ENCODE data around the gene PIEZO1. TPM values are rescaled to one million over a fixed set of nuclear protein-coding genes. Genes with fewer than 3 reads are reported as not detected.

PIEZO1 gene
- total and polyA plus RNA-seq, 7 donors = 18.0 to 242 (median 126) TPM

DNA sequence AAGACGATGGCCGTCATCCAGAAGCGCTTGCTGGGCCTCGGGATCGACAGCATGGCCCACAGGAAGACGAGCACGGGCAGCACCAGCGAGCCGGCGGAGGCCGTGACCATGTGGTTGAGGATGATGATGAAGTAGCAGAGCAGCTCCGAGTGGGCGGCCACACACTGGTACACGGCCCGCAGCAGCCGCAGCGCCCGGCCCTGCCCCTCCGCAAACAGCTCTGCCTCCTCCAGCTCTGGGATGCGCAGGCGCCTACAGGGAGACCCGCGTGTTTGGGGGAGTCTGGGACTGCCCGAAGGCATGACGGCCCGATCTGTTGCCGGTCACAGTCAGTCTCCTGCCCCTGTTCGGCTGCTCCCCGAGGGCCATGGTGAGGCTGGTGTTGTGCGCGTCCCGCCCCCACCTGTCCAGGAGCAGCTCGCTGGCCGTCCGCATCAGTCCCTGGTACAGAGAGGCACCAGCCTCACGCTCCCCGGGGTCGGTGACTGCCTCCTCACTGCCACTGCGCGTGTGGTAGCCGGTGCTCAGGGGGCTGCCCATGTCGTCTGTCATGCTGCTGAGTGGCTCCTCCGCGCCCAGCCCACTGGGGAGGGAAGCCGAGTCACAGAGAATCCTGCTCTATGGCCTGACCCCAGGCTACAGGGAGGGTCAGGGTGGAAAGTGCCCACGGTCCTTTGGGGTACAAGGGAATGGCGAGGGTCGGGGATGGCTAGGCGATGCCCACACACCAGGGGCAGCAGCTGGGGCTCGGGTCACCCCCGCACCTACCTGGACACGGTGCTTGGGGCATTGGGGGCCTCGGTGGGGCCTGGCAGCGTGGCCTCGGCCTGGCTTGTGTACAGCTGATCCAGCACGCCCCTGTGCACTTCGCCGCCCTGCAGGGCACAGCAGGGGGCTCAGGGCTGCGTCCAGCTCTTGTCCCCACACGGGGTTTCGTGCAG is 62.9 kb downstream of the PIEZO1 start:
- no peak overlapping the region for H3K4me3 ChIP-seq
- WGBS, 2 donors = 96% methylated on average over 61 of the region's 61 CpGs
- peaks cover 75 to 100% (median 94%) of the 10 kb centered on the region in 4 donors for H3K36me3 ChIP-seq
- no peak overlapping the region for H3K27ac ChIP-seq
- intact Hi-C loops (cut with DNase I) = no loop called here
- no peaks in the 10 kb centered on the region for H3K9me3 ChIP-seq
- no peak for DNase-seq
- TF ChIP-seq POLR2AphosphoS5 (IDR thresholded peaks at IDR 0.05) (no peak), POLR2A (IDR thresholded peaks at IDR 0.05) (no peak), EP300 (IDR thresholded peaks at IDR 0.05) (no peak)
- TF ChIP-seq, protein P1, sequence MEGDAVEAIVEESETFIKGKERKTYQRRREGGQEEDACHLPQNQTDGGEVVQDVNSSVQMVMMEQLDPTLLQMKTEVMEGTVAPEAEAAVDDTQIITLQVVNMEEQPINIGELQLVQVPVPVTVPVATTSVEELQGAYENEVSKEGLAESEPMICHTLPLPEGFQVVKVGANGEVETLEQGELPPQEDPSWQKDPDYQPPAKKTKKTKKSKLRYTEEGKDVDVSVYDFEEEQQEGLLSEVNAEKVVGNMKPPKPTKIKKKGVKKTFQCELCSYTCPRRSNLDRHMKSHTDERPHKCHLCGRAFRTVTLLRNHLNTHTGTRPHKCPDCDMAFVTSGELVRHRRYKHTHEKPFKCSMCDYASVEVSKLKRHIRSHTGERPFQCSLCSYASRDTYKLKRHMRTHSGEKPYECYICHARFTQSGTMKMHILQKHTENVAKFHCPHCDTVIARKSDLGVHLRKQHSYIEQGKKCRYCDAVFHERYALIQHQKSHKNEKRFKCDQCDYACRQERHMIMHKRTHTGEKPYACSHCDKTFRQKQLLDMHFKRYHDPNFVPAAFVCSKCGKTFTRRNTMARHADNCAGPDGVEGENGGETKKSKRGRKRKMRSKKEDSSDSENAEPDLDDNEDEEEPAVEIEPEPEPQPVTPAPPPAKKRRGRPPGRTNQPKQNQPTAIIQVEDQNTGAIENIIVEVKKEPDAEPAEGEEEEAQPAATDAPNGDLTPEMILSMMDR (IDR thresholded peaks at IDR 0.05) = no peak
- peaks cover 0 to 17% (median 10%) of the 10 kb centered on the region in 4 donors for H3K4me1 ChIP-seq
- no peaks in the 10 kb centered on the region for H3K27me3 ChIP-seq

DNA sequence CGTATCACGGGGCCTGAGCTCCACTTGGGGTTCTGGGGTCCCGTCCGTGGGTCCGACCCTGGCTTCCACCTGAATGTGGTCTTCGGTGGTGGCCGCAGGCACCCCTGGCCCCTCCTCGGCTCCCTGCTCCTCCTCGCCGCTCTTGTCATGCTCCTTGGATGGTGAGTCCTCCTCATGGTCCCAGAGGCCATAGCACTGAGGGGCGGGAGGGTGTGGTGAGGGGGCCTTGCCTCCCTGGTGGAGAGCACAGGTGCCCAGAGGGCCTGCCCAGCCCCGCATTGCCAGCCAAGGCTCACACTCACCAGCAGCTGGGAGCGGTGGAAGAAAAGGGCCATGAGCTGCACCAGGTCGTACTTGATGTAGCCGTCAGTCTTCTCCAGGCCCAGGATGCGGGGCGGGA is 63.8 kb downstream of the PIEZO1 start:
- TF ChIP-seq, protein P1 (IDR thresholded peaks at IDR 0.05) = no peak
- no peak for TF ChIP-seq POLR2A (IDR thresholded peaks at IDR 0.05)
- no peak for TF ChIP-seq POLR2AphosphoS5 (IDR thresholded peaks at IDR 0.05)
- TF ChIP-seq EP300 (IDR thresholded peaks at IDR 0.05) = no peak
- intact Hi-C loops (cut with DNase I) = no loop called here

DNA sequence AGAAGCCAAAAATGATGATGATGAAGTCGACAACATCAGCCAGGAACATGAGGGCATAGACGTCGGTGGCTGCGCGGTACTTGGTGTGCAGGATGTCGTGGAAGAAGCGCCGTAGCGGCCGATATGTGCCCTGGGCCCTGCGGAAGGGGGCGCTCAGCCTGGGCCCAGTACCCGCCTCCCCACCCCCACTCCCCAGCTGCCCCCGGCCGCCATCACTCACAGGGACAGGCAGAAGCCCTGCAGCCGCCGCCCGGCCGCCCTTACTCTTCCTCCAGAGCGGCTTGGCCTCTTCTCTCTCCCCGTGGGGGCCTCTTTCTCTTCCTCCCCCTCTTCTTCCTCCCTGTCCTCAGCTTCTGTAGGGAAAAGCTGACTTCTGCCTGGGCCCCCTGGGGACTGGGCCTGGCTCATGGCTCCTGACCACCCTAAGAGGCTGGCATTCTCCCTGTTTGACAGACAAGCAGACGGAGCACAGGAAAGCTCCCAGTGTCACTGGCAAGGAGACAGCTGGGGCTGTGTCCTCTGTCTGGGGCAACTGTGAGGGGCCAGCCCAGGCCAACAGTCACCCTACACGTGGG is 64.5 kb downstream of the PIEZO1 start:
- Histone ChIP-seq H3K27me3 (no peaks in the 10 kb centered on the region), H3K9me3 (no peaks in the 10 kb centered on the region), H3K4me3 (no peak overlapping the region), H3K36me3 (peaks cover 75 to 100% (median 94%) of the 10 kb centered on the region in 4 donors), H3K27ac (peak overlapping the region in 3 of 4 donors; percentile 67 to 77 (median 76)), H3K4me1 (peaks cover 0 to 17% (median 10%) of the 10 kb centered on the region in 4 donors)
- intact Hi-C loops (cut with DNase I) = no loop called here
- 93 to 94% methylated on average over 23 of the region's 23 CpGs for WGBS, 2 donors
- TF ChIP-seq, protein P1 (IDR thresholded peaks at IDR 0.05) = no peak
- TF ChIP-seq POLR2A (IDR thresholded peaks at IDR 0.05) (no peak), POLR2AphosphoS5 (IDR thresholded peaks at IDR 0.05) (no peak), EP300 (IDR thresholded peaks at IDR 0.05) (no peak)
- no peak for DNase-seq

More for the DNA sequence above, 63.8 kb downstream of the PIEZO1 start:
- Histone ChIP-seq H3K36me3 (peaks cover 75 to 100% (median 94%) of the 10 kb centered on the region in 4 donors), H3K4me1 (peaks cover 0 to 17% (median 10%) of the 10 kb centered on the region in 4 donors), H3K27ac (peak overlapping the region in 1 of 4 donors; percentile 77), H3K4me3 (no peak overlapping the region), H3K27me3 (no peaks in the 10 kb centered on the region), H3K9me3 (no peaks in the 10 kb centered on the region)
- WGBS, 2 donors = 96% methylated on average over 17 of the region's 17 CpGs
- no peak for DNase-seq

DNA sequence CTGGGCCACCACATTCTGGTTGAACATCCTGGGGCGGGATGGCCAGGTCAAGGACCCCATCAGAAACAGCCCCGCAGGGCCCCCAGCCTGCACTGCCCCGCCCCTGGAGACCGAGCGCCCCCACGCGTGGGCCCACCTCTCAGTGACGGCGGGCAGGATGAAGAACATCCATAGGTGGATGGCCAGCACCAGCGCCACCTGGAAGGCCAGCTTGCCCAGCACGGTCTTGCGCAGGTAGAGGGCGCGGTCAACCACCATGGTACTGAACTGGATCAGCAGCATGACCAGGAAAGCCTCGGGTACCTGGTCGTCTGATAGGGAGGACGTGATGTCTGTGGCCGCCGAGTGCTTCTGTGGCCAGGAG is 65.1 kb downstream of the PIEZO1 start:
- WGBS, 2 donors = 96% methylated on average over 19 of the region's 19 CpGs
- Histone ChIP-seq H3K9me3 (no peaks in the 10 kb centered on the region), H3K27ac (peak overlapping the region in 3 of 4 donors; percentile 67 to 77 (median 76))

More for the DNA sequence above, 65.1 kb downstream of the PIEZO1 start:
- TF ChIP-seq POLR2AphosphoS5 (IDR thresholded peaks at IDR 0.05) (no peak), EP300 (IDR thresholded peaks at IDR 0.05) (no peak), POLR2A (IDR thresholded peaks at IDR 0.05) (no peak)
- TF ChIP-seq, protein P1 (IDR thresholded peaks at IDR 0.05) = no peak
- intact Hi-C loops (cut with DNase I) = no loop called here
- Histone ChIP-seq H3K4me3 (no peak overlapping the region), H3K27me3 (no peaks in the 10 kb centered on the region), H3K4me1 (peaks cover 0 to 17% (median 10%) of the 10 kb centered on the region in 4 donors), H3K36me3 (peaks cover 75 to 100% (median 94%) of the 10 kb centered on the region in 4 donors)
- DNase-seq = no peak
